Lung microvascular endothelial cell (primary cell): ENCODE data around the gene MYH11. TPM values are rescaled to one million over a fixed set of nuclear protein-coding genes. Genes with fewer than 3 reads are reported as not detected.
"Not testable (repeated sequence)": the region's sequence is repeated elsewhere in the genome, so short reads cannot be mapped to it uniquely, and the experiment has no call there.

ENCODE experiments used
- DNase-seq, 2 donors: peaks; one replicate each; pipeline versions ENCODE4 v3.0.0 to v3.0.0-alpha.2; 2010; ENCODE audit warnings: low read depth in 2 of 2
- total RNA-seq: library from RNA; depleted of rRNA; stranded (reverse); fragments of >200 nt; gene quantifications from 2 replicates; pipeline ENCODE4 v1.2.1, GENCODE V29; 2014

Gene MYH11
- total RNA-seq, 1 donor from 2014 or later, result not detected

DNA sequence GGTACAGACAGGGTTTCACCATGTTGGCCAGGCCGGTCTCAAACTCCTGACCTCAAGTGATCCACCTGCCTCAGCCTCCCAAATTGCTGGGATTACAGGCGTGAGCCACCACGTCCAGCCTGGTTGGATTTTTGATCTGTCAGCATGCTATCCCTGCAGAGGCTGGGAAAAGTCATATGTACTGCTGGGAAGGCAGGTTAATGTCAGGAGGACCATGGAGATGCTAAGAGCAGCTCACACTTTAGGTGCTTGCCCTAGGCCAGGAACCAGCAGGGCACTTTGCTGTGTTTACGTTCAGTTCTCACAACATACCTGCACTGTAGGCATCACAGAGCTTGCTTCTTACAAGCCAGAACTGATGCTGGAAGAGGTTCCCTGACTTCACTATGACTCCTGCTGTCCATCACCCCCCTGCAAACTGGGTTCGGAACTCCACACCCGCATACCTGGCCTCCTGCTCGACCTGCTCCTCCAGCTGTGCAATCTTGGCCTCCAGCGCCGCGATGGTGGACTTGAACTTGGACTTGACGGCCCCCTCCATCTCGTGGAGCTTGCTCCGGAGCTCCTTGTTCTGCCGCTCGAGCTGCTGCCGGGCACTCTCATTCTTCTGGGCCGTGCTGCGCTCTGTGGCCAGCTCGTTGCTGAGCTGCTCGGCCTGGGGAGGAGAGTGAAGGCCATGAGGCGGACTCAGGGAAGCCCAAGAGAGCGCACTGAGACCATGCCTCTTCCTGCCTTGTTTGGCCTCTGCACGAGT, 140.0 kb downstream of the MYH11 start:
- no peak for DNase-seq

- no peak for DNase-seq
These were observed 141.6 kb downstream of the MYH11 start for GRCh38 chr16:15715221-15715620.

GRCh38 chr16:15714393-15715172, 142.2 kb downstream of the MYH11 start:
- no peak for DNase-seq

DNA sequence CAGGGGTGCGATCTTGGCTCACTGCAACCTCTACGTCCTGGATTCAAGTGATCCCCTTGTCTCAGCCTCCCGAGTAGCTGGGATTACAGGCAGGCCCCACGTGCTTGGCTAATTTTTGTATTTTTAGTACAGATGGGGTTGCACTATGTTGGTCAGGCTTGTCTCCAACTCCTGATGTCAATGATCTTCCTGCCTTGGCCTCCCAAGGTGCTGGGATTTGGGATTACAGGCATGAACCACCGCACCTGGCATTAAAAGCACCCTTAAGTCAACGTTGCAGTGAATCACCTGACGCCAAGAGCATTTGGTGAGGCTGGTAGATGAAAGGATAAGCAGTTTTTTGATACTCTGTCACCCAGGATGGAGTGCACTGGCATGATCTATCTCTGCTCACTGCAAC, 147.8 kb downstream of the MYH11 start:
- no peak for DNase-seq

- DNase-seq, result peak; percentile 89 to 95
These were observed 148.7 kb downstream of the MYH11 start for GRCh38 chr16:15708096-15708495.

GRCh38 chr16:15707332-15707731, 149.5 kb downstream of the MYH11 start:
- no peak for DNase-seq

DNA sequence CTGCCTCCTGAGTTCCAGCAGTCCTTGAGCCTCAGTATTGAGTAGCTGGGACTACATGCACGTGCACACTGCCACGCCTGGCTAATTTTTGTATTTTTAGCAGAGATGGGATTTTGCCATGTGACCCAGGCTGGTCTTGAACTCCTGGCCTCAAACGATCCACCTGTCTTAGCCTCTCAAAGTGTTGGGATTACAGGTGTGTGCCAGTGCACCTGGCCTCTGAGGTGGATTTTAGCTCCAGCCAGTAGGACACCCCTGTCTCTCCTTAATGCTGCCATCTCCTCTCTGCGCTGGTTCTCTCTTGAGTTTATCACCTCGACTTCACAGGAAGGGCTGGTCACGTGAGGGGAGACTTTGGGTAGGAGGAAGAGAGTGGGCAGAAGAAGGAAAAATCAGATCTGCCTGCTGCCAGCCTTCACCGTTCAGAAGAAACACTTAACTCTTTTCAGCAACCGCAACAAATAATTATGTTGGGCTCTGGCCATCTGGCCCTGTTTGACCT, 151.7 kb downstream of the MYH11 start:
- DNase-seq, result no peak

- peak; percentile 78 to 81 for DNase-seq
These were observed 152.3 kb downstream of the MYH11 start for GRCh38 chr16:15704545-15704987.

- DNase-seq, result peak; percentile 11 to 16
These were observed 153.6 kb downstream of the MYH11 start for GRCh38 chr16:15703029-15703736.

- DNase-seq, result peak in 1 of 2 donors; percentile 50
These were observed 154.6 kb downstream of the MYH11 start for GRCh38 chr16:15701975-15702970.

GRCh38 chr16:15701367-15701766, 155.5 kb downstream of the MYH11 start:
- DNase-seq, result no peak

- no peak for DNase-seq
These were observed 157.0 kb downstream of the MYH11 start for GRCh38 chr16:15699819-15700218.

DNA sequence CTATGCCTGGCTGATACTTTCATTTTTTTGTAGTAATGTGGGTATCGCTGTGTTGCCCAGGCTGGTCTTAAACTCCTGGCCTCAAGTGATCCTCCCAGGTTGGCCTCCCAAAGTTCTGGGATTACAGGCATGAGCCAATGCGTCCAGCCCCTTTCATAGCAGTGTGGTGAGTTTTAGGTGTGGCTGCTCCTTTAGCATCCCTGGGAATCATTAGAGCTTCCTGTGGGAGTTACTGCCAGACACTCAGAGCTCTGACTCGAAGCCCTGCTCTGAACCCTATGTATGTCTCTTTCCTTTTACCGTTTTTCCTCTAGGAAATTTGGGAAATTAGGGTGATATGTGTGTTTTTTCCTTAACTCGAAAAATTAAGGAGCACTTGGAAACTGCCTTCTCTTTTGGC, 162.3 kb downstream of the MYH11 start:
- DNase-seq, result no peak

DNA sequence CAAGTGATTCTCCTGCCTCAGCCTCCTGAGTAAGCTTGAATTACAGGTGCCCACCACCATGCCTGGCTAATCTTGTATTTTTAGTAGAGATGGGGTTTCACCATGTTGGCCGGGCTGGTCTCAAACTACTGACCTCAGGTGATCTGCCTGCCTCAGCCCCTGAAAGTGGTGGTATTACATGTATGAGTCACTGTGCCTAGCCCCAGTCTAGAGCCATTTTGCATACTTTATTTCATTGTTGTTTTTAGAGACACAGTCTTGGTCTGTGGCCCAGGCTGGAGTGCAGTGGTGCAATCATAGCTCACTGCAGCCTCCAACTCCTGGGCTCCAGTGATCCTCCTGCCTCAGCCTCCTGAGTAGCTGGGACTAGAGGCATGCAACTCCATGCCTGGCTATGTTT, 164.3 kb downstream of the MYH11 start:
- not testable (repeated sequence) for DNase-seq

DNA sequence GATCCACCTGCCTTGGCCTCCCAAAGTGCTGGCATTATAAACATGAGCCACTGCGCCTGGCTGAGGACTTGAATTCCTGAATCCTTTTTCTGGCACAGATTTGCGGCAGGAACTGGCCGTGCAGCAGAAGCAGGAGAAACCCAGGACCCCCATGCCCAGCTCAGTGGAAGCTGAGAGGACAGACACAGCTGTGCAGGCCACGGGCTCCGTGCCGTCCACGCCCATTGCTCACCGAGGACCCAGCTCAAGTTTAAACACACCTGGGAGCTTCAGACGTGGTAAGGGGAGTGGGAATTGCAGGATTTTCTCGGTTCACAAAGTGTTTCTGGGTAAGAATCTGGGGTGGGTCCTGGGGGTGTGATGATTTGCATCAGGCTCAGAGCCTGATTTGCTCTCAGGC, 165.8 kb downstream of the MYH11 start:
- DNase-seq, result no peak

GRCh38 chr16:15690296-15690695, 166.5 kb downstream of the MYH11 start:
- DNase-seq, result no peak

DNA sequence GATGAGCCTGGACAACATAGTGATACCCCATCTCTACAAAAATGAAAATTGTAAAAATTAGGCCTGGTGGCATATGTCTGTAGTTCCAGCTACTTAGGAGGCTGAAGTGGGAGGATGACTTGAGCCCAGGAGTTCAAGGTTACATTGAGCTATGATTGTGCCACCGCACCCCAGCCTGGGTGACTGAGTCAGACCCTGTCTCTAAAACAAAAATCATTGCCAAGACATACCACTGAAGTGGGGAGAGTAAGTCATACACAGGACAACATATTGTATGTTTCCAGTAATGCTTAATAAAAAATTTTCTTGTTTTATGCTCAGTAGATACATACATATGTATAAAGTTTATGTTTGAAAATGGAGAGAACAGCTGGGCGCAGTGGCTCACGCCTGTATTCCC, 167.5 kb downstream of the MYH11 start:
- no peak for DNase-seq

GRCh38 chr16:15686287-15686686, 170.5 kb downstream of the MYH11 start:
- DNase-seq, result no peak

GRCh38 chr16:15682105-15682570, 174.7 kb downstream of the MYH11 start:
- peak; percentile 82 to 91 for DNase-seq

DNA sequence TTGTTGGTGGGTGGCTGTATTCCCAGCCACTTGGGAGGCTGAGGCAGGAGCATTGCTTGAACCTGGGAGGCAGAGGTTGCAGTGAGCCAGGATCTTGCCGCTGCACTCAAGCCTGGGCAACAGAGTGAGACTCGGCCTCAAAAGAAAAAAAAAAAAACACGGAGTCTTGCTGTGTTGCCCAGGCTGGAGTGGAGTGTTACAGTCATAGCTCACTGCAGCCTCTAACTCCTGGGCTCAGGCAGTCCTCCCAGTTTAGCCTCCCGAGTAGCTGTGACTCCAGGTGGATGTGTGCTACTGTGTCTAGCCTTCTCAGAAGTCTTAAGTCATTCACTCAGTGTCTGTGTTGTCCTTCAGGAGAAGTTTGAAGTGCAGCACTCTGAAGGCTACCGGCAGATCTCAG, 179.4 kb downstream of the MYH11 start:
- DNase-seq, result no peak

GRCh38 chr16:15676506-15676905, 180.3 kb downstream of the MYH11 start:
- no peak for DNase-seq
